ENCODE results near the gene CKAP2L.
"Not testable (repeated sequence)": the region's sequence is repeated elsewhere in the genome, so short reads cannot be mapped to it uniquely, and the experiment has no call there.

The CKAP2L gene

GRCh38 chr2:112725545-112726457 lies 38.6 kb downstream of the CKAP2L start:
- DNase-seq = no peak

GRCh38 chr2:112724591-112725525 lies 39.6 kb downstream of the CKAP2L start:
- DNase-seq = no peak

- no peak for DNase-seq
Measured at GRCh38 chr2:112723995-112724394, 40.4 kb downstream of the CKAP2L start.

GRCh38 chr2:112723547-112723940 lies 40.9 kb downstream of the CKAP2L start:
- DNase-seq = no peak

GRCh38 chr2:112722816-112723546 lies 41.4 kb downstream of the CKAP2L start:
- DNase-seq = no peak

- no peak for DNase-seq
Measured at GRCh38 chr2:112721819-112722522, 42.4 kb downstream of the CKAP2L start.

GRCh38 chr2:112720785-112721184 lies 43.6 kb downstream of the CKAP2L start, which contains the start of gene NT5DC4:
Gene NT5DC4, plus strand, starts transcription at chr2:112721020. Its CDS starts 60 bp downstream, at chr2:112721080.
- DNase-seq = no peak

GRCh38 chr2:112718863-112719370 lies 45.5 kb downstream of the CKAP2L start:
- DNase-seq = no peak

GRCh38 chr2:112716826-112717352 lies 47.5 kb downstream of the CKAP2L start:
- not testable (repeated sequence) for DNase-seq

- not testable (repeated sequence) for DNase-seq
Measured at GRCh38 chr2:112716094-112716493, 48.3 kb downstream of the CKAP2L start.

- no peak for DNase-seq
Measured at GRCh38 chr2:112714836-112715631, 49.4 kb downstream of the CKAP2L start.

- DNase-seq = no peak
Measured at GRCh38 chr2:112714331-112714730, 50.1 kb downstream of the CKAP2L start.

- no peak for DNase-seq
Measured at GRCh38 chr2:112713926-112714325, 50.5 kb downstream of the CKAP2L start.

GRCh38 chr2:112713585-112713925 lies 50.9 kb downstream of the CKAP2L start:
- DNase-seq = no peak

GRCh38 chr2:112712903-112713584 lies 51.4 kb downstream of the CKAP2L start:
- DNase-seq = no peak

GRCh38 chr2:112712465-112712864 lies 51.9 kb downstream of the CKAP2L start:
- no peak for DNase-seq

GRCh38 chr2:112710956-112711750 lies 53.3 kb downstream of the CKAP2L start:
- no peak for DNase-seq

- DNase-seq = no peak
Measured at GRCh38 chr2:112709703-112710102, 54.7 kb downstream of the CKAP2L start.

GRCh38 chr2:112708968-112709367 lies 55.4 kb downstream of the CKAP2L start:
- DNase-seq = no peak
